Measurements from ENCODE around the gene SMARCA2.

DNA sequence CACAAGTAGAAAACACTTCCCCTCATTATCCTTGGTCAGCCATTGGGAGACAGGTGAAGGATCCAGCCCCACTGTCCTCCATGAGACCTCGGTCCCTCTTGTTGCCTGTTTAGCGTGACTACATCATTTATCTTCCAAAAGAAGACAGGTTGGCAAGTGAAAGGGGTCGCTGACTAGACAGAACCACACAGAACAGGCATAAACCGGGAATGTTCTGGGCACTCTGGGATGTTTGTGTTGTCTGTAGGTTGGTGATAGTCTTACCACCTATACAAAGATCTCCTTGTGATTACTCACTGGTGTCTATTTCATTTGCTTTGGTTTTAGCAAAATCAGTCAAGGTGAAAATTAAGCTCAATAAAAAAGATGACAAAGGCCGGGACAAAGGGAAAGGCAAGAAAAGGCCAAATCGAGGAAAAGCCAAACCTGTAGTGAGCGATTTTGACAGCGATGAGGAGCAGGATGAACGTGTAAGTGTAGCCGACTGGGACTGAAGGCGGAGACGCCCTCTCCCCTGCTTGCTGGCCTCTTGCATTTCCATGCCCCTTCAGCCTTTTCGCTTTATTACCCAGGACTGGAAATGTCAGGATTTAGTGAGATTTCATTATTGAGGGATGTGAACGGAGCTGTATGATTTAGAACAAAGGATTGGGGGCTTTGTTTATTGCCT, 175.9 kb downstream of the SMARCA2 start:
- TF ChIP-seq, protein P1, sequence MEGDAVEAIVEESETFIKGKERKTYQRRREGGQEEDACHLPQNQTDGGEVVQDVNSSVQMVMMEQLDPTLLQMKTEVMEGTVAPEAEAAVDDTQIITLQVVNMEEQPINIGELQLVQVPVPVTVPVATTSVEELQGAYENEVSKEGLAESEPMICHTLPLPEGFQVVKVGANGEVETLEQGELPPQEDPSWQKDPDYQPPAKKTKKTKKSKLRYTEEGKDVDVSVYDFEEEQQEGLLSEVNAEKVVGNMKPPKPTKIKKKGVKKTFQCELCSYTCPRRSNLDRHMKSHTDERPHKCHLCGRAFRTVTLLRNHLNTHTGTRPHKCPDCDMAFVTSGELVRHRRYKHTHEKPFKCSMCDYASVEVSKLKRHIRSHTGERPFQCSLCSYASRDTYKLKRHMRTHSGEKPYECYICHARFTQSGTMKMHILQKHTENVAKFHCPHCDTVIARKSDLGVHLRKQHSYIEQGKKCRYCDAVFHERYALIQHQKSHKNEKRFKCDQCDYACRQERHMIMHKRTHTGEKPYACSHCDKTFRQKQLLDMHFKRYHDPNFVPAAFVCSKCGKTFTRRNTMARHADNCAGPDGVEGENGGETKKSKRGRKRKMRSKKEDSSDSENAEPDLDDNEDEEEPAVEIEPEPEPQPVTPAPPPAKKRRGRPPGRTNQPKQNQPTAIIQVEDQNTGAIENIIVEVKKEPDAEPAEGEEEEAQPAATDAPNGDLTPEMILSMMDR (conservative IDR thresholded peaks at IDR 0.05; ENCODE audit: low read depth, low read length) = no peak
- TF ChIP-seq EZH2phosphoT487 (IDR thresholded peaks at IDR 0.05; ENCODE audit: borderline replicate concordance, low read length) (no peak), EZH2 (IDR thresholded peaks at IDR 0.05; ENCODE audit: low read length, unreplicated experiment) (no peak)

All from PC-3 (cell line).